ENCODE data around the gene SGPP2.

SGPP2 gene

GRCh38 chr2:222452422-222452950 is 28.1 kb downstream of the SGPP2 start:
- Histone ChIP-seq H3K27me3 (ENCODE audit: control insufficient read depth, insufficient read depth, low read length) (no peaks in the 10 kb centered on the region), H3K4me1 (ENCODE audit: control insufficient read depth, insufficient read depth, low read length) (no peaks in the 10 kb centered on the region), H3K4me3 (ENCODE audit: low read length) (no peak overlapping the region), H3K9ac (ENCODE audit: low read length) (no peak overlapping the region), H3K36me3 (ENCODE audit: control insufficient read depth, insufficient read depth, low read length) (no peaks in the 10 kb centered on the region), H3K27ac (ENCODE audit: low read depth, low read length) (no peak overlapping the region)

GRCh38 chr2:222456479-222457077 is 32.2 kb downstream of the SGPP2 start:
- H3K4me3 ChIP-seq (ENCODE audit: low read length), result no peak overlapping the region
- H3K36me3 ChIP-seq (ENCODE audit: control insufficient read depth, insufficient read depth, low read length), result no peaks in the 10 kb centered on the region
- no peak overlapping the region for H3K9ac ChIP-seq (ENCODE audit: low read length)
- no peak overlapping the region for H3K27ac ChIP-seq (ENCODE audit: low read depth, low read length)
- H3K27me3 ChIP-seq (ENCODE audit: control insufficient read depth, insufficient read depth, low read length), result no peaks in the 10 kb centered on the region
- no peaks in the 10 kb centered on the region for H3K4me1 ChIP-seq (ENCODE audit: control insufficient read depth, insufficient read depth, low read length)

GRCh38 chr2:222459983-222460382 is 35.6 kb downstream of the SGPP2 start:
- H3K27ac ChIP-seq (ENCODE audit: low read depth, low read length), result no peak overlapping the region

GRCh38 chr2:222465746-222466145 is 41.4 kb downstream of the SGPP2 start:
- Histone ChIP-seq H3K36me3 (ENCODE audit: control insufficient read depth, insufficient read depth, low read length) (no peaks in the 10 kb centered on the region), H3K27ac (ENCODE audit: low read depth, low read length) (no peak overlapping the region), H3K4me3 (ENCODE audit: low read length) (no peak overlapping the region), H3K27me3 (ENCODE audit: control insufficient read depth, insufficient read depth, low read length) (no peaks in the 10 kb centered on the region), H3K9ac (ENCODE audit: low read length) (no peak overlapping the region), H3K4me1 (ENCODE audit: control insufficient read depth, insufficient read depth, low read length) (no peaks in the 10 kb centered on the region)

More at GRCh38 chr2:222459983-222460382, 35.6 kb downstream of the SGPP2 start:
- H3K9ac ChIP-seq (ENCODE audit: low read length), result no peak overlapping the region
- no peaks in the 10 kb centered on the region for H3K36me3 ChIP-seq (ENCODE audit: control insufficient read depth, insufficient read depth, low read length)
- H3K4me1 ChIP-seq (ENCODE audit: control insufficient read depth, insufficient read depth, low read length), result no peaks in the 10 kb centered on the region
- no peaks in the 10 kb centered on the region for H3K27me3 ChIP-seq (ENCODE audit: control insufficient read depth, insufficient read depth, low read length)
- H3K4me3 ChIP-seq (ENCODE audit: low read length), result no peak overlapping the region

- no peaks in the 10 kb centered on the region for H3K4me1 ChIP-seq (ENCODE audit: control insufficient read depth, insufficient read depth, low read length)
- H3K27ac ChIP-seq (ENCODE audit: low read depth, low read length), result no peak overlapping the region
- H3K36me3 ChIP-seq (ENCODE audit: control insufficient read depth, insufficient read depth, low read length), result no peaks in the 10 kb centered on the region
- H3K27me3 ChIP-seq (ENCODE audit: control insufficient read depth, insufficient read depth, low read length), result no peaks in the 10 kb centered on the region
- H3K9ac ChIP-seq (ENCODE audit: low read length), result no peak overlapping the region
- no peak overlapping the region for H3K4me3 ChIP-seq (ENCODE audit: low read length)
Observed at GRCh38 chr2:222468346-222468745, 44.0 kb downstream of the SGPP2 start.

- Histone ChIP-seq H3K27me3 (ENCODE audit: control insufficient read depth, insufficient read depth, low read length) (no peaks in the 10 kb centered on the region), H3K4me1 (ENCODE audit: control insufficient read depth, insufficient read depth, low read length) (no peaks in the 10 kb centered on the region)
Observed at GRCh38 chr2:222470802-222471468, 46.6 kb downstream of the SGPP2 start.

GRCh38 chr2:222477962-222478608 is 53.7 kb downstream of the SGPP2 start:
- H3K27me3 ChIP-seq (ENCODE audit: control insufficient read depth, insufficient read depth, low read length), result no peaks in the 10 kb centered on the region
- H3K4me3 ChIP-seq (ENCODE audit: low read length), result no peak overlapping the region
- no peaks in the 10 kb centered on the region for H3K4me1 ChIP-seq (ENCODE audit: control insufficient read depth, insufficient read depth, low read length)
- H3K9ac ChIP-seq (ENCODE audit: low read length), result no peak overlapping the region
- no peaks in the 10 kb centered on the region for H3K36me3 ChIP-seq (ENCODE audit: control insufficient read depth, insufficient read depth, low read length)
- no peak overlapping the region for H3K27ac ChIP-seq (ENCODE audit: low read depth, low read length)

More at GRCh38 chr2:222470802-222471468, 46.6 kb downstream of the SGPP2 start:
- H3K9ac ChIP-seq (ENCODE audit: low read length), result no peak overlapping the region
- H3K27ac ChIP-seq (ENCODE audit: low read depth, low read length), result no peak overlapping the region
- H3K36me3 ChIP-seq (ENCODE audit: control insufficient read depth, insufficient read depth, low read length), result no peaks in the 10 kb centered on the region
- H3K4me3 ChIP-seq (ENCODE audit: low read length), result no peak overlapping the region

- Histone ChIP-seq H3K27ac (ENCODE audit: low read depth, low read length) (no peak overlapping the region), H3K9ac (ENCODE audit: low read length) (no peak overlapping the region), H3K4me3 (ENCODE audit: low read length) (no peak overlapping the region), H3K4me1 (ENCODE audit: control insufficient read depth, insufficient read depth, low read length) (no peaks in the 10 kb centered on the region), H3K27me3 (ENCODE audit: control insufficient read depth, insufficient read depth, low read length) (no peaks in the 10 kb centered on the region), H3K36me3 (ENCODE audit: control insufficient read depth, insufficient read depth, low read length) (no peaks in the 10 kb centered on the region)
Observed at GRCh38 chr2:222479859-222480258, 55.5 kb downstream of the SGPP2 start.

- no peak overlapping the region for H3K4me3 ChIP-seq (ENCODE audit: low read length)
- H3K4me1 ChIP-seq (ENCODE audit: control insufficient read depth, insufficient read depth, low read length), result no peaks in the 10 kb centered on the region
- no peak overlapping the region for H3K27ac ChIP-seq (ENCODE audit: low read depth, low read length)
- H3K36me3 ChIP-seq (ENCODE audit: control insufficient read depth, insufficient read depth, low read length), result no peaks in the 10 kb centered on the region
- H3K9ac ChIP-seq (ENCODE audit: low read length), result no peak overlapping the region
- H3K27me3 ChIP-seq (ENCODE audit: control insufficient read depth, insufficient read depth, low read length), result no peaks in the 10 kb centered on the region
Observed at GRCh38 chr2:222480497-222480896, 56.2 kb downstream of the SGPP2 start.

- H3K4me1 ChIP-seq (ENCODE audit: control insufficient read depth, insufficient read depth, low read length), result no peaks in the 10 kb centered on the region
- no peak overlapping the region for H3K9ac ChIP-seq (ENCODE audit: low read length)
- no peak overlapping the region for H3K27ac ChIP-seq (ENCODE audit: low read depth, low read length)
- no peaks in the 10 kb centered on the region for H3K27me3 ChIP-seq (ENCODE audit: control insufficient read depth, insufficient read depth, low read length)
- no peaks in the 10 kb centered on the region for H3K36me3 ChIP-seq (ENCODE audit: control insufficient read depth, insufficient read depth, low read length)
- no peak overlapping the region for H3K4me3 ChIP-seq (ENCODE audit: low read length)
Observed at GRCh38 chr2:222481941-222482340, 57.6 kb downstream of the SGPP2 start.

- Histone ChIP-seq H3K4me3 (ENCODE audit: low read length) (no peak overlapping the region), H3K4me1 (ENCODE audit: control insufficient read depth, insufficient read depth, low read length) (no peaks in the 10 kb centered on the region), H3K9ac (ENCODE audit: low read length) (no peak overlapping the region), H3K27ac (ENCODE audit: low read depth, low read length) (no peak overlapping the region), H3K27me3 (ENCODE audit: control insufficient read depth, insufficient read depth, low read length) (no peaks in the 10 kb centered on the region), H3K36me3 (ENCODE audit: control insufficient read depth, insufficient read depth, low read length) (no peaks in the 10 kb centered on the region)
Observed at GRCh38 chr2:222483513-222484039, 59.2 kb downstream of the SGPP2 start.

- no peaks in the 10 kb centered on the region for H3K27me3 ChIP-seq (ENCODE audit: control insufficient read depth, insufficient read depth, low read length)
- H3K9ac ChIP-seq (ENCODE audit: low read length), result no peak overlapping the region
- no peaks in the 10 kb centered on the region for H3K4me1 ChIP-seq (ENCODE audit: control insufficient read depth, insufficient read depth, low read length)
- no peaks in the 10 kb centered on the region for H3K36me3 ChIP-seq (ENCODE audit: control insufficient read depth, insufficient read depth, low read length)
- H3K27ac ChIP-seq (ENCODE audit: low read depth, low read length), result no peak overlapping the region
- H3K4me3 ChIP-seq (ENCODE audit: low read length), result no peak overlapping the region
Observed at GRCh38 chr2:222485367-222486211, 61.2 kb downstream of the SGPP2 start.

All from rectal smooth muscle tissue (tissue), 1 donor.